DMS53 treated with DMSO at 0.1 percent for 48 hours (cell line): ENCODE results near the gene PDCD1.

Experiments used
- DNase-seq: peaks from one replicate; lab custom pipeline; 2025; ENCODE audit not compliant: unreplicated experiment; lab: John Stamatoyannopoulos, UW

Gene PDCD1

GRCh38 chr2:241852981-241853631, 5.6 kb downstream of the PDCD1 start:
- DNase-seq: no peak

GRCh38 chr2:241852116-241852980, 6.3 kb downstream of the PDCD1 start:
- no peak for DNase-seq

GRCh38 chr2:241851325-241852115, 7.2 kb downstream of the PDCD1 start:
- no peak for DNase-seq

GRCh38 chr2:241850544-241851324, 8.0 kb downstream of the PDCD1 start:
- no peak for DNase-seq

GRCh38 chr2:241849616-241850543, 8.8 kb downstream of the PDCD1 start:
- no peak for DNase-seq

GRCh38 chr2:241848761-241849615, 9.7 kb downstream of the PDCD1 start:
- no peak for DNase-seq

- no peak for DNase-seq
Measured at GRCh38 chr2:241846406-241846805, 12.3 kb downstream of the PDCD1 start.

GRCh38 chr2:241844831-241845578, 13.7 kb downstream of the PDCD1 start:
- no peak for DNase-seq

GRCh38 chr2:241844066-241844728, 14.5 kb downstream of the PDCD1 start:
- no peak for DNase-seq

GRCh38 chr2:241843321-241844065, 15.2 kb downstream of the PDCD1 start:
- DNase-seq: no peak

GRCh38 chr2:241842620-241843211, 16.0 kb downstream of the PDCD1 start:
- DNase-seq: no peak

GRCh38 chr2:241842067-241842415, 16.7 kb downstream of the PDCD1 start:
- no peak for DNase-seq

- no peak for DNase-seq
Measured at GRCh38 chr2:241841181-241842066, 17.3 kb downstream of the PDCD1 start.

- no peak for DNase-seq
Measured at GRCh38 chr2:241837197-241837965, 21.3 kb downstream of the PDCD1 start.

- no peak for DNase-seq
Measured at GRCh38 chr2:241836292-241836691, 22.4 kb downstream of the PDCD1 start.
